Body of pancreas (tissue), 4 donors: ENCODE data around the gene CAPZA2. TPM values are rescaled to one million over a fixed set of nuclear protein-coding genes. Genes with fewer than 3 reads are reported as not detected.

Source experiments
- ATAC-seq: fragments of 150-250 bp; one replicate; pipeline ENCODE4 v1.9.1; 2016
- DNase-seq, 4 donors: peaks; one replicate each; pipeline ENCODE4 v3.0.0-alpha.2; 2019
- H3K27ac ChIP-seq, 4 donors: fragments of 200-600 bp; sonication (generic); 1 replicate in 3 of 4; 2 replicates in 1 of 4; pipeline versions ENCODE4 v1.5.1 to v1.6.1; 2016 to 2019; ENCODE audit warnings: mild to moderate bottlenecking in 1 of 4, mixed read lengths in 1 of 4, moderate library complexity in 1 of 4
- H3K27me3 ChIP-seq, 2 donors: fragments of 200-600 bp; sonication (generic); one replicate each; pipeline ENCODE4 v1.6.0; 2016; ENCODE audit warnings: mild to moderate bottlenecking in 1 of 2
- H3K36me3 ChIP-seq, 2 donors: fragments of 200-600 bp; sonication (generic); replicated peaks in 1 of 2; 2 replicates each; pipeline ENCODE4 v1.5.1; 2016; ENCODE audit warnings: low read depth in 2 of 2; ENCODE audit not compliant: insufficient read depth in 1 of 2
- H3K4me1 ChIP-seq: fragments of 200-600 bp; sonication (generic); one replicate; pipeline ENCODE4 v1.6.0; 2016
- H3K4me3 ChIP-seq, 2 donors: fragments of 200-600 bp; sonication (generic); 1 replicate in 1 of 2; 2 replicates in 1 of 2; pipeline ENCODE4 v1.5.1; 2016 to 2019
- H3K9me3 ChIP-seq, 3 donors: fragments of 200-600 bp; sonication (generic); 1 replicate in 2 of 3; 2 replicates in 1 of 3; pipeline ENCODE4 v1.5.1; 2016
- CTCF ChIP-seq, 7 experiments: fragments of 450-650 bp in 4 of 7; fragments of 200-600 bp in 3 of 7; sonication (generic) in 3 of 7; IDR thresholded peaks; one replicate each; pipeline ENCODE4 v1.5.1; 2016 to 2019; ENCODE audit warnings: antibody characterized with exemption in 7 of 7
- POLR2A ChIP-seq, 3 donors: fragments of 450-650 bp; IDR thresholded peaks; one replicate each; pipeline ENCODE4 v1.6.1; 2016; ENCODE audit warnings: antibody characterized with exemption in 3 of 3, mild to moderate bottlenecking in 2 of 3
- WGBS, 2 donors: methylation state at CpG; one replicate each; pipeline ENCODE4 v1.1.5; 2017; 5-methylcytosine and 5-hydroxymethylcytosine counted together
- intact Hi-C: fragments of 100-400 bp; cut with DNase I; formaldehyde crosslinking; loops from one replicate; pipeline ENCODE4 v1.15.1; 2023
- total RNA-seq, 2 donors: library from RNA; depleted of rRNA; stranded (reverse); fragments of >200 nt; gene quantifications; one replicate each; pipeline ENCODE4 v1.1.0, GENCODE V29; 2016

The CAPZA2 gene
- total RNA-seq, 2 donors from 2014 or later = 53.1 to 53.4 TPM

- H3K27me3 ChIP-seq = no peaks in the 10 kb centered on the region
- H3K9me3 ChIP-seq = no peaks in the 10 kb centered on the region
- H3K4me1 ChIP-seq = no peaks in the 10 kb centered on the region
- DNase-seq (no peak), ATAC-seq (no peak)
- H3K4me3 ChIP-seq = no peak overlapping the region
- no peak for TF ChIP-seq CTCF (IDR thresholded peaks at IDR 0.05)
- TF ChIP-seq POLR2A (IDR thresholded peaks at IDR 0.05) = no peak
- no peak overlapping the region for H3K27ac ChIP-seq
- WGBS, 2 donors = 93 to 96% methylated on average over 1 of the region's 1 CpG
- peaks cover 0 to 28% of the 10 kb centered on the region in 2 donors for H3K36me3 ChIP-seq
- intact Hi-C loops = no loop called here
These were observed 50.0 kb downstream of the CAPZA2 start for GRCh38 chr7:116912269-116912909.

- DNase-seq = no peak
- intact Hi-C loops = no loop called here
- Histone ChIP-seq H3K9me3 (no peaks in the 10 kb centered on the region), H3K36me3 (peaks cover 0 to 10% of the 10 kb centered on the region in 2 donors), H3K4me1 (no peaks in the 10 kb centered on the region), H3K27ac (no peak overlapping the region), H3K27me3 (no peaks in the 10 kb centered on the region), H3K4me3 (no peak overlapping the region)
- no peak for TF ChIP-seq CTCF (IDR thresholded peaks at IDR 0.05)
- TF ChIP-seq POLR2A (IDR thresholded peaks at IDR 0.05) = no peak
- ATAC-seq = no peak
- WGBS, 2 donors = 94 to 96% methylated on average over 3 of the region's 3 CpGs
These were observed 56.3 kb downstream of the CAPZA2 start for GRCh38 chr7:116918704-116919103.

GRCh38 chr7:116920359-116920758, 58.0 kb downstream of the CAPZA2 start:
- Histone ChIP-seq H3K27ac (no peak overlapping the region), H3K4me3 (no peak overlapping the region), H3K4me1 (no peaks in the 10 kb centered on the region), H3K27me3 (no peaks in the 10 kb centered on the region), H3K36me3 (peaks cover 0 to 10% of the 10 kb centered on the region in 2 donors), H3K9me3 (no peaks in the 10 kb centered on the region)
- intact Hi-C loops = no loop called here
- TF ChIP-seq POLR2A (IDR thresholded peaks at IDR 0.05) = no peak
- no peak for TF ChIP-seq CTCF (IDR thresholded peaks at IDR 0.05)
- DNase-seq = no peak
- ATAC-seq = no peak

GRCh38 chr7:116922545-116922944, 60.2 kb downstream of the CAPZA2 start:
- Histone ChIP-seq H3K4me1 (no peaks in the 10 kb centered on the region), H3K27me3 (no peaks in the 10 kb centered on the region), H3K9me3 (no peaks in the 10 kb centered on the region), H3K27ac (no peak overlapping the region), H3K4me3 (no peak overlapping the region), H3K36me3 (peaks cover 0 to 2% of the 10 kb centered on the region in 2 donors)
- DNase-seq (no peak), ATAC-seq (no peak)
- 59 to 76% methylated on average over 5 of the region's 5 CpGs for WGBS, 2 donors
- intact Hi-C loops = no loop called here
- TF ChIP-seq POLR2A (IDR thresholded peaks at IDR 0.05) (no peak), CTCF (IDR thresholded peaks at IDR 0.05) (no peak)

GRCh38 chr7:116924741-116925140, 62.4 kb downstream of the CAPZA2 start:
- Histone ChIP-seq H3K36me3 (no peaks in the 10 kb centered on the region), H3K27ac (no peak overlapping the region), H3K4me3 (no peak overlapping the region), H3K9me3 (no peaks in the 10 kb centered on the region), H3K27me3 (no peaks in the 10 kb centered on the region), H3K4me1 (no peaks in the 10 kb centered on the region)
- TF ChIP-seq POLR2A (IDR thresholded peaks at IDR 0.05) (no peak), CTCF (IDR thresholded peaks at IDR 0.05) (no peak)
- ATAC-seq (no peak), DNase-seq (no peak)
- intact Hi-C loops = no loop called here
- 63 to 67% methylated on average over 5 of the region's 5 CpGs for WGBS, 2 donors
